Vagina (tissue), 2 donors: Measurements from ENCODE around the gene CINP.

Experiments
- POLR2A ChIP-seq, 2 donors: fragments of 450-650 bp; IDR thresholded peaks; one replicate each; pipeline ENCODE4 v1.6.1; 2017; ENCODE audit warnings: antibody characterized with exemption in 2 of 2, mild to moderate bottlenecking in 2 of 2, moderate library complexity in 2 of 2
- TF ChIP-seq, protein P1 (sequence below), 3 experiments: fragments of 450-650 bp in 2 of 3; fragments of 200-600 bp in 1 of 3; sonication (generic) in 1 of 3; IDR thresholded peaks; one replicate each; pipeline ENCODE4 v1.5.1; 2017 to 2019; ENCODE audit warnings: antibody characterized with exemption in 3 of 3, mild to moderate bottlenecking in 2 of 3, moderate library complexity in 2 of 3

- TF ChIP-seq, protein P1, sequence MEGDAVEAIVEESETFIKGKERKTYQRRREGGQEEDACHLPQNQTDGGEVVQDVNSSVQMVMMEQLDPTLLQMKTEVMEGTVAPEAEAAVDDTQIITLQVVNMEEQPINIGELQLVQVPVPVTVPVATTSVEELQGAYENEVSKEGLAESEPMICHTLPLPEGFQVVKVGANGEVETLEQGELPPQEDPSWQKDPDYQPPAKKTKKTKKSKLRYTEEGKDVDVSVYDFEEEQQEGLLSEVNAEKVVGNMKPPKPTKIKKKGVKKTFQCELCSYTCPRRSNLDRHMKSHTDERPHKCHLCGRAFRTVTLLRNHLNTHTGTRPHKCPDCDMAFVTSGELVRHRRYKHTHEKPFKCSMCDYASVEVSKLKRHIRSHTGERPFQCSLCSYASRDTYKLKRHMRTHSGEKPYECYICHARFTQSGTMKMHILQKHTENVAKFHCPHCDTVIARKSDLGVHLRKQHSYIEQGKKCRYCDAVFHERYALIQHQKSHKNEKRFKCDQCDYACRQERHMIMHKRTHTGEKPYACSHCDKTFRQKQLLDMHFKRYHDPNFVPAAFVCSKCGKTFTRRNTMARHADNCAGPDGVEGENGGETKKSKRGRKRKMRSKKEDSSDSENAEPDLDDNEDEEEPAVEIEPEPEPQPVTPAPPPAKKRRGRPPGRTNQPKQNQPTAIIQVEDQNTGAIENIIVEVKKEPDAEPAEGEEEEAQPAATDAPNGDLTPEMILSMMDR (IDR thresholded peaks at IDR 0.05), result no peak
- no peak for TF ChIP-seq POLR2A (IDR thresholded peaks at IDR 0.05)
These were observed 41.8 kb downstream of the CINP start for GRCh38 chr14:102320671-102321455.
